Activated naive CD8-positive, alpha-beta T cell (primary cell): ENCODE measurements around the gene GBE1.

Experiments
- H3K27ac Mint-ChIP-seq: one replicate; pipeline ENCODE4 v1.8.0; 2021; ENCODE audit warnings: mixed read lengths
- H3K27me3 Mint-ChIP-seq: one replicate; pipeline ENCODE4 v1.8.0; 2021; ENCODE audit warnings: mixed read lengths
- H3K36me3 Mint-ChIP-seq: one replicate; pipeline ENCODE4 v1.8.0; 2021; ENCODE audit warnings: mixed read lengths
- H3K4me1 Mint-ChIP-seq: one replicate; pipeline ENCODE4 v1.8.0; 2021; ENCODE audit warnings: low read depth, mixed read lengths
- H3K4me3 Mint-ChIP-seq: one replicate; pipeline ENCODE4 v1.8.0; 2021; ENCODE audit warnings: mild to moderate bottlenecking, mixed read lengths
- H3K9me3 Mint-ChIP-seq: one replicate; pipeline ENCODE4 v1.8.0; 2021; ENCODE audit warnings: low read depth, mixed read lengths

GBE1 gene

GRCh38 chr3:81740731-81741130 lies 20.7 kb downstream of the GBE1 start:
- Mint-ChIP-seq H3K9me3 (no peaks in the 10 kb centered on the region), H3K36me3 (peaks cover 4% of the 10 kb centered on the region)

GRCh38 chr3:81735334-81735733 lies 26.1 kb downstream of the GBE1 start:
- H3K4me3 Mint-ChIP-seq: no peak overlapping the region
- peaks cover 4% of the 10 kb centered on the region for H3K4me1 Mint-ChIP-seq

More at GRCh38 chr3:81740731-81741130, 20.7 kb downstream of the GBE1 start:
- Mint-ChIP-seq H3K27ac (no peak overlapping the region), H3K27me3 (no peaks in the 10 kb centered on the region), H3K4me3 (no peak overlapping the region), H3K4me1 (peaks cover 6% of the 10 kb centered on the region)

GRCh38 chr3:81734742-81735141 lies 26.7 kb downstream of the GBE1 start:
- H3K4me3 Mint-ChIP-seq: no peak overlapping the region
- H3K4me1 Mint-ChIP-seq: peaks cover 4% of the 10 kb centered on the region
- H3K27ac Mint-ChIP-seq: no peak overlapping the region
- H3K27me3 Mint-ChIP-seq: no peaks in the 10 kb centered on the region
- no peaks in the 10 kb centered on the region for H3K9me3 Mint-ChIP-seq
- peaks cover 11% of the 10 kb centered on the region for H3K36me3 Mint-ChIP-seq

More at GRCh38 chr3:81735334-81735733, 26.1 kb downstream of the GBE1 start:
- Mint-ChIP-seq H3K27me3 (no peaks in the 10 kb centered on the region), H3K27ac (no peak overlapping the region), H3K36me3 (peaks cover 7% of the 10 kb centered on the region), H3K9me3 (no peaks in the 10 kb centered on the region)

GRCh38 chr3:81732642-81733041 lies 28.8 kb downstream of the GBE1 start:
- no peak overlapping the region for H3K27ac Mint-ChIP-seq
- H3K27me3 Mint-ChIP-seq: no peaks in the 10 kb centered on the region
- no peak overlapping the region for H3K4me3 Mint-ChIP-seq
- H3K9me3 Mint-ChIP-seq: no peaks in the 10 kb centered on the region
- H3K4me1 Mint-ChIP-seq: peaks cover 4% of the 10 kb centered on the region
- peaks cover 11% of the 10 kb centered on the region for H3K36me3 Mint-ChIP-seq

- Mint-ChIP-seq H3K9me3 (no peaks in the 10 kb centered on the region), H3K4me3 (no peak overlapping the region), H3K27me3 (no peaks in the 10 kb centered on the region), H3K4me1 (peaks cover 5% of the 10 kb centered on the region), H3K36me3 (peaks cover 10% of the 10 kb centered on the region), H3K27ac (no peak overlapping the region)
These were observed 32.5 kb downstream of the GBE1 start for GRCh38 chr3:81728766-81729544.

- no peak overlapping the region for H3K4me3 Mint-ChIP-seq
- H3K4me1 Mint-ChIP-seq: peaks cover 5% of the 10 kb centered on the region
- H3K9me3 Mint-ChIP-seq: no peaks in the 10 kb centered on the region
- H3K27ac Mint-ChIP-seq: no peak overlapping the region
- H3K27me3 Mint-ChIP-seq: no peaks in the 10 kb centered on the region
- peaks cover 11% of the 10 kb centered on the region for H3K36me3 Mint-ChIP-seq
These were observed 34.7 kb downstream of the GBE1 start for GRCh38 chr3:81726735-81727134.

GRCh38 chr3:81726132-81726531 lies 35.3 kb downstream of the GBE1 start:
- Mint-ChIP-seq H3K36me3 (peaks cover 11% of the 10 kb centered on the region), H3K27me3 (no peaks in the 10 kb centered on the region), H3K4me1 (peaks cover 5% of the 10 kb centered on the region), H3K4me3 (no peak overlapping the region), H3K27ac (no peak overlapping the region), H3K9me3 (no peaks in the 10 kb centered on the region)

- Mint-ChIP-seq H3K4me1 (peaks cover 5% of the 10 kb centered on the region), H3K27me3 (no peaks in the 10 kb centered on the region), H3K27ac (no peak overlapping the region), H3K36me3 (peaks cover 3% of the 10 kb centered on the region), H3K9me3 (no peaks in the 10 kb centered on the region), H3K4me3 (no peak overlapping the region)
These were observed 37.6 kb downstream of the GBE1 start for GRCh38 chr3:81723732-81724313.

GRCh38 chr3:81718311-81718710 lies 43.1 kb downstream of the GBE1 start:
- Mint-ChIP-seq H3K27me3 (no peaks in the 10 kb centered on the region), H3K4me3 (no peak overlapping the region), H3K9me3 (no peaks in the 10 kb centered on the region)

GRCh38 chr3:81716870-81717509 lies 44.5 kb downstream of the GBE1 start:
- H3K36me3 Mint-ChIP-seq: no peaks in the 10 kb centered on the region
- H3K4me3 Mint-ChIP-seq: no peak overlapping the region
- H3K9me3 Mint-ChIP-seq: no peaks in the 10 kb centered on the region
- no peaks in the 10 kb centered on the region for H3K4me1 Mint-ChIP-seq
- H3K27me3 Mint-ChIP-seq: no peaks in the 10 kb centered on the region
- H3K27ac Mint-ChIP-seq: no peak overlapping the region

More at GRCh38 chr3:81718311-81718710, 43.1 kb downstream of the GBE1 start:
- no peaks in the 10 kb centered on the region for H3K4me1 Mint-ChIP-seq
- H3K27ac Mint-ChIP-seq: no peak overlapping the region
- H3K36me3 Mint-ChIP-seq: no peaks in the 10 kb centered on the region

GRCh38 chr3:81713031-81713430 lies 48.4 kb downstream of the GBE1 start:
- peaks cover 4% of the 10 kb centered on the region for H3K36me3 Mint-ChIP-seq
- H3K9me3 Mint-ChIP-seq: no peaks in the 10 kb centered on the region
- H3K4me3 Mint-ChIP-seq: no peak overlapping the region
- H3K4me1 Mint-ChIP-seq: no peaks in the 10 kb centered on the region
- H3K27me3 Mint-ChIP-seq: no peaks in the 10 kb centered on the region
- no peak overlapping the region for H3K27ac Mint-ChIP-seq

- Mint-ChIP-seq H3K27me3 (no peaks in the 10 kb centered on the region), H3K36me3 (peaks cover 4% of the 10 kb centered on the region), H3K4me3 (no peak overlapping the region), H3K4me1 (no peaks in the 10 kb centered on the region), H3K9me3 (no peaks in the 10 kb centered on the region), H3K27ac (no peak overlapping the region)
These were observed 51.8 kb downstream of the GBE1 start for GRCh38 chr3:81709606-81710005.

- Mint-ChIP-seq H3K27me3 (no peaks in the 10 kb centered on the region), H3K27ac (no peak overlapping the region), H3K4me3 (no peak overlapping the region), H3K36me3 (peaks cover 4% of the 10 kb centered on the region), H3K9me3 (no peaks in the 10 kb centered on the region), H3K4me1 (no peaks in the 10 kb centered on the region)
These were observed 53.4 kb downstream of the GBE1 start for GRCh38 chr3:81707996-81708395.

GRCh38 chr3:81702126-81702525 lies 59.3 kb downstream of the GBE1 start:
- no peak overlapping the region for H3K27ac Mint-ChIP-seq
- H3K9me3 Mint-ChIP-seq: no peaks in the 10 kb centered on the region
- peaks cover 9% of the 10 kb centered on the region for H3K36me3 Mint-ChIP-seq
- H3K4me3 Mint-ChIP-seq: no peak overlapping the region
- H3K4me1 Mint-ChIP-seq: no peaks in the 10 kb centered on the region
- no peaks in the 10 kb centered on the region for H3K27me3 Mint-ChIP-seq

- no peaks in the 10 kb centered on the region for H3K9me3 Mint-ChIP-seq
- H3K36me3 Mint-ChIP-seq: peaks cover 18% of the 10 kb centered on the region
- no peak overlapping the region for H3K27ac Mint-ChIP-seq
- H3K4me3 Mint-ChIP-seq: no peak overlapping the region
- no peaks in the 10 kb centered on the region for H3K4me1 Mint-ChIP-seq
- H3K27me3 Mint-ChIP-seq: no peaks in the 10 kb centered on the region
These were observed 61.7 kb downstream of the GBE1 start for GRCh38 chr3:81699536-81700320.
